ENCODE measurements around the gene RNASE4.

The RNASE4 gene

DNA sequence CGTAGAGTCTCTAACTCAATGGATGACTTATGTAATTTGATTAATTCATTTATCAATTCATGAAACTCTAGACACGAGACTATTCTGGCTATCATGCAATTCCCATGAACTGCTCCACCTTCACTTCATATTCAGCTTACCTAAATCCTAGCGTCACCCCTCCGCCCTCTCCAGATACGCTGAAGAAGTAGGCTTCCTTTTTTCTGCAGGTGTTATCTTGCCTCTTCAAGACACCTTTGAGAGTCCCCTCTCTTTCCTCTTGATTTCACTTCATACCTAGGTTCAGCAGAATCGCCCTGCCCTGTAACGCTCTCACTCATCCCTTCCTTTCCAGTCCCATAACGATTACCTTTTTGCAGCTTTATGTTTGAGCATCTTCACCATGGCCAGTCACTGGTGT lies 4.0 kb upstream of the RNASE4 start:
- no peak for DNase-seq
- H3K4me3 ChIP-seq: peak overlapping the region in 1 of 2 donors; percentile 81
- H3K27ac ChIP-seq: peak overlapping the region in 1 of 2 donors; percentile 99
- no peaks in the 10 kb centered on the region for H3K36me3 ChIP-seq
- H3K9me3 ChIP-seq: no peaks in the 10 kb centered on the region
- H3K27me3 ChIP-seq: no peaks in the 10 kb centered on the region
- intact Hi-C loops (cut with DNase I; ENCODE audit: low total_unique reads): loop anchor here (5.0 to 10.0 kb wide), 6 partner anchors 213 to 757 kb away; partner anchors contain the start of genes PNP, TEP1 and TMEM253
- TF ChIP-seq, protein P1, sequence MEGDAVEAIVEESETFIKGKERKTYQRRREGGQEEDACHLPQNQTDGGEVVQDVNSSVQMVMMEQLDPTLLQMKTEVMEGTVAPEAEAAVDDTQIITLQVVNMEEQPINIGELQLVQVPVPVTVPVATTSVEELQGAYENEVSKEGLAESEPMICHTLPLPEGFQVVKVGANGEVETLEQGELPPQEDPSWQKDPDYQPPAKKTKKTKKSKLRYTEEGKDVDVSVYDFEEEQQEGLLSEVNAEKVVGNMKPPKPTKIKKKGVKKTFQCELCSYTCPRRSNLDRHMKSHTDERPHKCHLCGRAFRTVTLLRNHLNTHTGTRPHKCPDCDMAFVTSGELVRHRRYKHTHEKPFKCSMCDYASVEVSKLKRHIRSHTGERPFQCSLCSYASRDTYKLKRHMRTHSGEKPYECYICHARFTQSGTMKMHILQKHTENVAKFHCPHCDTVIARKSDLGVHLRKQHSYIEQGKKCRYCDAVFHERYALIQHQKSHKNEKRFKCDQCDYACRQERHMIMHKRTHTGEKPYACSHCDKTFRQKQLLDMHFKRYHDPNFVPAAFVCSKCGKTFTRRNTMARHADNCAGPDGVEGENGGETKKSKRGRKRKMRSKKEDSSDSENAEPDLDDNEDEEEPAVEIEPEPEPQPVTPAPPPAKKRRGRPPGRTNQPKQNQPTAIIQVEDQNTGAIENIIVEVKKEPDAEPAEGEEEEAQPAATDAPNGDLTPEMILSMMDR (IDR thresholded peaks at IDR 0.05): no peak
- H3K4me1 ChIP-seq: peaks cover 0 to 15% (median 10%) of the 10 kb centered on the region in 4 donors

DNA sequence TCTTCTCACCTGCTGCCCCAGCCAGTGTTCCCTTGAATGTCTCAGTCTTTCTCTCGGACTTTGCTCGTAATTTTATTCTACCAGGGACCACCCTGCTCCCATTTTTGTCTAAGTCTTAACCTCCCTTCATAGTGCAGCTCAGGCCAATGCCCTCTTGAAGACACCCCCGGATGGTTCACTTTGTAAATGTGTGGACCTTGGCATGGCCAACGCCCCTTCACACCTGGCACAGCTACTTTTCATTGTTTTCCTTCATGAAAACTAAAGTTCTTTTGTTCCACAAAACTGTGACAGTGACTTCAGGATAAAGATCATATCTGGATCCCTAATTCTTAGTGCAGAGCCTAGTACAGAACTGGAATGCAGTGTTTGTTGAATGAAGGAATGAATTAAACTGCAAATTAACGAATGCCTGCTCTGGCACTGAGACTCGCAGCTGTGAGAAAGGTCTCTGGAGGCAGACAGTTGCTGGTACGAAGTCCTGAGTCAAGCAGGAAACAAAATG lies 3.5 kb upstream of the RNASE4 start:
- intact Hi-C loops (cut with DNase I; ENCODE audit: low total_unique reads): loop anchor here (5.0 to 10.0 kb wide), 6 partner anchors 214 to 756 kb away; partner anchors contain the start of genes PNP, TEP1 and TMEM253
- peak overlapping the region; percentile 99 for H3K27ac ChIP-seq
- TF ChIP-seq, protein P1 (IDR thresholded peaks at IDR 0.05): no peak
- no peaks in the 10 kb centered on the region for H3K36me3 ChIP-seq
- H3K27me3 ChIP-seq: no peaks in the 10 kb centered on the region
- H3K4me1 ChIP-seq: peaks cover 0 to 20% (median 12%) of the 10 kb centered on the region in 4 donors
- H3K4me3 ChIP-seq: peak overlapping the region; percentile 76 to 81
- DNase-seq: no peak
- no peaks in the 10 kb centered on the region for H3K9me3 ChIP-seq

DNA sequence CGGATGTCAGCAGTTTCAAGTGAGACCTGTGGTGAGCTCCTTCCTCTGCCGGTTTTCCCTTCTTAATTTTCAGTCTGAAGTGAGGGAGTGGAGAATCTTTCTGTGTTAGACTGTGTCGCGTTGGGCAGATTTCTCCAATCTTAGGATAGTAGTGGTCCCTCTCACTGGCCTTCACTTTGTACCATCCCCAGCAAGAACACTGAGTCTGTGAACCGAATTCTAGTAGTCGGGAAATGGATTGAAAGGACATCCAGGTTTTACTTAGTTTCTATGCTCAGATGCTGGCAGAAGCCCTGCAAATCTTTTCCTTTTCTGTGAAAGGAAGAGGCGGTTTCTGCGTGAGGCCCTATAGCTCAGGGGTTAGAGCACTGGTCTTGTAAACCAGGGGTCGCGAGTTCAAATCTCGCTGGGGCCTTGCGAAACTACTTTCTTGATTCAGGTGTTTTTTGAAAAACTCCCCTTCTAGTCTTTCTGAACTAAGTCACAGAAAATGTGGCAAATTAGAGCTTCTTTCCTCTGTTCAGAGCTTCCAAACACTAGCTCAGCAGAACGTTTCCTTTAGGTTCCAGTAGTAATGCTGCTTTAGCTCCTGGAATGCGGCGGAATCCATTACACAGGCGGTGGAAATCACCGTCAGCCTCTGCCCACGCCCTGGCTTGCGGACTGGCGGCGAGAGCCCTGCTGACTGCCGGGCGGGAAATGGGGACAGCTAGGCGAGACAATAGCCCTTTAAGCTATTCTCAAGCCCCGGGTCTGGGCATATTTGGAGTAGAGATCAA lies 2.8 kb upstream of the RNASE4 start:
- no peaks in the 10 kb centered on the region for H3K27me3 ChIP-seq
- peak overlapping the region; percentile 99 for H3K27ac ChIP-seq
- H3K4me3 ChIP-seq: peak overlapping the region; percentile 76 to 81
- TF ChIP-seq, protein P1 (IDR thresholded peaks at IDR 0.05): no peak
- H3K36me3 ChIP-seq: no peaks in the 10 kb centered on the region
- peaks cover 0 to 27% (median 16%) of the 10 kb centered on the region in 4 donors for H3K4me1 ChIP-seq
- intact Hi-C loops (cut with DNase I; ENCODE audit: low total_unique reads): loop anchor here (5.0 to 10.0 kb wide), 6 partner anchors 214 to 756 kb away; partner anchors contain the start of genes PNP, TEP1 and TMEM253
- peak; percentile 84 to 92 for DNase-seq
- no peaks in the 10 kb centered on the region for H3K9me3 ChIP-seq

DNA sequence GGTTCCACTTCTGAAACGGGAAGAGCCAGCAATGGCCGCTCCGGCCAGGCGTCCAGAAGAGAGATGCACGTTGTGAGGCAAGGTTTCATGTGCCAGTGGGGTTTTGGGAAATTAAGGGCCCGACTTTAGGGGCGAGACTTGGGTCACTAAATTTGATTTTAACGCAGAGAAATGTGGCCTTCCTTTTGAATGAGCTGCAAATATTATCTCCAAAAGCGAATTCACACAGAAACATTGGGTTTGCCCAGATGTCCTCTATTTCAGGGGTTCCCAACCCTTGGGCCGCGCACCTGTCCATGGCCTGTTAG lies 2.3 kb upstream of the RNASE4 start:
- intact Hi-C loops (cut with DNase I; ENCODE audit: low total_unique reads): loop anchor here (5.0 to 10.0 kb wide), 6 partner anchors 215 to 755 kb away; partner anchors contain the start of genes PNP, TEP1 and TMEM253
- TF ChIP-seq, protein P1 (IDR thresholded peaks at IDR 0.05): no peak
- DNase-seq: no peak
- Histone ChIP-seq H3K9me3 (no peaks in the 10 kb centered on the region), H3K4me1 (peaks cover 0 to 32% (median 18%) of the 10 kb centered on the region in 4 donors), H3K4me3 (peak overlapping the region; percentile 76 to 81), H3K27me3 (no peaks in the 10 kb centered on the region), H3K36me3 (no peaks in the 10 kb centered on the region), H3K27ac (peak overlapping the region; percentile 99)

DNA sequence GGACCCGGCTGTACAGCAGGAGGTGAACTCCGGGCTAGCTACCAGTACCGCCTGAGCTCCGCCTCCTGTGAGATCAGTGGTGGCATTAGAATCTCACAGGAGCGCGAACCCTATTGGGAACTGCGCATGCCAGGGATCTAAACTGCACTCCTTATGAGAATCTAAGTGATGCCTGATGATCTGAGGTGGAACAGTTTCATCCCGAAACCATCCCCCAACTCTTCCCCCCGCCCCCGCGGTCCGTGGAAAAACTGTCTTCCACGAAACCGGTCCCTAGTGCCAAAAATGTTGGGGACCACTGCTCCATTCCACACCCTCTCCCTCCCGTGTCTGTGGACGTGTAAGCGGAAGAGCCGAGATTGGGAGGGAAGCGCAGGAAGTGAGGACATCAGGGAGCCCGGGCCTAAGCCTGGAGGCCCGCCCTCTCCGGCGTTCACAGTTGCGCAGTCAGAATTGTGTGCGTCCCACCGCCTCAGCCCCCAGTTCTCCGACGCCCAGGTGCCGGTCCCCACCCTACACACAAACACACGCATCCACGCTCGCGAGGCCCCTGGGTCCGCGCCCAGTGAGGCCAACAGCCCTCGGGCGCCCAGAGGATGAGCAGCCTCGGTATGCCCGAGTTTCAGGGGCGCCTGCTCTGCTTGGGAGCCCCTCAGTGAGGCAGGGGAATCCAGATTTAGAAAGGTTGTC lies 1.8 kb upstream of the RNASE4 start:
- TF ChIP-seq, protein P1 (IDR thresholded peaks at IDR 0.05): peak in 1 of 2 experiments; percentile 15
- peak overlapping the region; percentile 76 to 81 for H3K4me3 ChIP-seq
- no peaks in the 10 kb centered on the region for H3K27me3 ChIP-seq
- H3K27ac ChIP-seq: peak overlapping the region; percentile 99
- intact Hi-C loops (cut with DNase I; ENCODE audit: low total_unique reads): loop anchor here (5.0 to 10.0 kb wide), 6 partner anchors 215 to 755 kb away; partner anchors contain the start of genes PNP, TEP1 and TMEM253
- H3K36me3 ChIP-seq: no peaks in the 10 kb centered on the region
- peaks cover 0 to 37% (median 21%) of the 10 kb centered on the region in 4 donors for H3K4me1 ChIP-seq
- no peaks in the 10 kb centered on the region for H3K9me3 ChIP-seq
- peak; percentile 94 to 95 for DNase-seq
